SU-DHL-6 (cell line): ENCODE measurements around the gene BLMH.

Source experiments
- CTCF ChIP-seq: fragments of 200-600 bp; sonication (generic); IDR thresholded peaks from one replicate; pipeline ENCODE4 v1.5.1; 2017; ENCODE audit warnings: antibody characterized with exemption, mild to moderate bottlenecking, low read length, moderate library complexity; ENCODE audit not compliant: insufficient read depth, poor library complexity, severe bottlenecking
- EZH2phosphoT487 ChIP-seq: fragments of 200-600 bp; sonication (generic), shearing (Covaris generic); conservative IDR thresholded peaks from 2 replicates; pipeline ENCODE4 v1.6.1; 2018; ENCODE audit warnings: mild to moderate bottlenecking, antibody characterized with exemption, low read length, moderate library complexity, mixed read lengths

DNA sequence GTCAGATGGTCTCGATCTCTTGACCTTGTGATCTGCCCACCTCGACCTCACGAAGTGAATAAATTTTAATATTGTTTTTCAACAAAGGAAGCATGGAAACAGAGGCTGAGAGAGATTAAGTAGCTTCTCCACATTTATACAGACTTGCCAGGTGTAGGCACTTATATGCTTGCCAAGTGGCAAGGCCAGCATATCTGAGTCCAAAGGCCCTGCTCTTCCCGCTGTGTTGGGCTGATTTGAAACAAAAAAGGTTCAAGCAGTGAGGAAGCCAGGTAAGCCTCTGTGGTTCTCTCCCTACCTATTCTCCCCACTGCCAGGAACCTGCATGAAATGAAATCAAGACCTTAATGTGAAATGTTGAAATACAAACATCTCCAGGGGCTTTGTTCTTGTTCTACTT is 48.7 kb downstream of the BLMH start:
- TF ChIP-seq CTCF (no peak), EZH2phosphoT487 (no peak)
